Measurements from ENCODE around the gene CGN. TPM values are rescaled to one million over a fixed set of nuclear protein-coding genes. Genes with fewer than 3 reads are reported as not detected.

The CGN gene
- total RNA-seq, 6 experiments from 2014 or later = 0.17 to 0.28 (median 0.21) TPM

DNA sequence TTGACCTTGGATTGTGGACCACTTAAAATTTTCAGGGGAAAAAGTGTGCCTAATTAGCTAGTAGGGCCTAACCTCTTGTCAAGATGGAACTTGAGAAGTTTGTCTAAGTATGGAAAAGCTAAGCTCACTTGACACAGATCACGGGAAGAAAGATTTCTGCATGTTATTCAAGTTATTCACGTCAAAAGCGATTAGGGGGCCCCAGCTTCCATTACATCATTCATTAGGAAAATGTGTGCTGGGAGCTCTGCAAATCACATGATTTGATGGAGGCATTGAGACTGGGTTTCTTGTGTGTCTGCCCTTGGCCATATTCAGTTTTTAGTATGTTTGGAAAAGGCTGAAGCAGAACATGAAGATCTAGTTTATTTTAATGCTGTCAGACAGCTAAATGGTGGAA, 36.4 kb upstream of the CGN start:
- Mint-ChIP-seq H3K9me3 (no peaks in the 10 kb centered on the region), H3K4me1 (ENCODE audit: low read depth) (peaks cover 15% of the 10 kb centered on the region), H3K27me3 (ENCODE audit: insufficient read depth) (peaks cover 6% of the 10 kb centered on the region), H3K36me3 (ENCODE audit: low read depth) (no peaks in the 10 kb centered on the region), H3K4me3 (no peak overlapping the region), H3K27ac (no peak overlapping the region)
- DNase-seq = no peak
- TF ChIP-seq, protein P1, sequence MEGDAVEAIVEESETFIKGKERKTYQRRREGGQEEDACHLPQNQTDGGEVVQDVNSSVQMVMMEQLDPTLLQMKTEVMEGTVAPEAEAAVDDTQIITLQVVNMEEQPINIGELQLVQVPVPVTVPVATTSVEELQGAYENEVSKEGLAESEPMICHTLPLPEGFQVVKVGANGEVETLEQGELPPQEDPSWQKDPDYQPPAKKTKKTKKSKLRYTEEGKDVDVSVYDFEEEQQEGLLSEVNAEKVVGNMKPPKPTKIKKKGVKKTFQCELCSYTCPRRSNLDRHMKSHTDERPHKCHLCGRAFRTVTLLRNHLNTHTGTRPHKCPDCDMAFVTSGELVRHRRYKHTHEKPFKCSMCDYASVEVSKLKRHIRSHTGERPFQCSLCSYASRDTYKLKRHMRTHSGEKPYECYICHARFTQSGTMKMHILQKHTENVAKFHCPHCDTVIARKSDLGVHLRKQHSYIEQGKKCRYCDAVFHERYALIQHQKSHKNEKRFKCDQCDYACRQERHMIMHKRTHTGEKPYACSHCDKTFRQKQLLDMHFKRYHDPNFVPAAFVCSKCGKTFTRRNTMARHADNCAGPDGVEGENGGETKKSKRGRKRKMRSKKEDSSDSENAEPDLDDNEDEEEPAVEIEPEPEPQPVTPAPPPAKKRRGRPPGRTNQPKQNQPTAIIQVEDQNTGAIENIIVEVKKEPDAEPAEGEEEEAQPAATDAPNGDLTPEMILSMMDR (IDR thresholded peaks at IDR 0.05) = no peak

GRCh38 chr1:151475175-151475574, 36.0 kb upstream of the CGN start:
- no peaks in the 10 kb centered on the region for H3K9me3 Mint-ChIP-seq
- H3K4me3 Mint-ChIP-seq = no peak overlapping the region
- H3K4me1 Mint-ChIP-seq (ENCODE audit: low read depth) = peaks cover 16% of the 10 kb centered on the region
- H3K27ac Mint-ChIP-seq = no peak overlapping the region
- no peak for DNase-seq
- no peaks in the 10 kb centered on the region for H3K36me3 Mint-ChIP-seq (ENCODE audit: low read depth)
- H3K27me3 Mint-ChIP-seq (ENCODE audit: insufficient read depth) = peaks cover 6% of the 10 kb centered on the region
- TF ChIP-seq, protein P1 (IDR thresholded peaks at IDR 0.05) = no peak

GRCh38 chr1:151476083-151476482, 35.1 kb upstream of the CGN start:
- peaks cover 16% of the 10 kb centered on the region for H3K4me1 Mint-ChIP-seq (ENCODE audit: low read depth)
- no peak overlapping the region for H3K27ac Mint-ChIP-seq
- no peaks in the 10 kb centered on the region for H3K36me3 Mint-ChIP-seq (ENCODE audit: low read depth)
- TF ChIP-seq, protein P1 (IDR thresholded peaks at IDR 0.05) = no peak
- peaks cover 4% of the 10 kb centered on the region for H3K9me3 Mint-ChIP-seq
- H3K4me3 Mint-ChIP-seq = no peak overlapping the region
- H3K27me3 Mint-ChIP-seq (ENCODE audit: insufficient read depth) = peaks cover 6% of the 10 kb centered on the region
- DNase-seq = no peak

DNA sequence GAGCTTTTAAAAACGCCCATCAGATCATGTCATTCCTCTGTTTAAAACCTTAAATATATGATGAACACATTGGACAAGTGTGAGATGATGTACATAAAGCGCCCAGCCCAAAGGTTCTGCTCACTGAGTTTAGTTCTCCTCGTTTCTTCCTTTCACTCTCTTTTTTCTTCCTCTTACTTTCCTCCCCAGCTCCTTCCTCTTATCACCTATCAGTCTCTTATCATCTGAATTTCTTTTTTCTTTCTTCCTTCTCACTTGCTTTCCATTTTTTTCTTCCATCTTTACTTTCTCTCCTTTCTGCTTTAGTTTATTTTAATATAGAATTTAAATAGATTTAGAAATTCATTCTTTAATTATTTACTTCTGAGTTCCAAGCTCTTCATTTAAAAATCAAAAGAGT, 34.1 kb upstream of the CGN start:
- H3K27me3 Mint-ChIP-seq (ENCODE audit: insufficient read depth) = peaks cover 3% of the 10 kb centered on the region
- 0 out of 2 replicates have a peak, but pooled peaks cover 6% of the 10 kb centered on the region for H3K36me3 Mint-ChIP-seq (ENCODE audit: low read depth)
- no peak overlapping the region for H3K27ac Mint-ChIP-seq
- peaks cover 10% of the 10 kb centered on the region for H3K9me3 Mint-ChIP-seq
- H3K4me3 Mint-ChIP-seq = no peak overlapping the region
- no peak for DNase-seq
- TF ChIP-seq, protein P1 (IDR thresholded peaks at IDR 0.05) = no peak
- peaks cover 16% of the 10 kb centered on the region for H3K4me1 Mint-ChIP-seq (ENCODE audit: low read depth)

- Mint-ChIP-seq H3K4me3 (no peak overlapping the region), H3K27ac (no peak overlapping the region), H3K9me3 (peaks cover 11% of the 10 kb centered on the region), H3K36me3 (ENCODE audit: low read depth) (0 out of 2 replicates have a peak, but pooled peaks cover 7% of the 10 kb centered on the region), H3K4me1 (ENCODE audit: low read depth) (peaks cover 16% of the 10 kb centered on the region), H3K27me3 (ENCODE audit: insufficient read depth) (peaks cover 3% of the 10 kb centered on the region)
- DNase-seq = no peak
- TF ChIP-seq, protein P1 (IDR thresholded peaks at IDR 0.05) = no peak
Measured at GRCh38 chr1:151478140-151478812, 32.9 kb upstream of the CGN start.
